PC-9 (cell line): ENCODE data around the gene RIMBP2. TPM values are rescaled to one million over a fixed set of nuclear protein-coding genes. Genes with fewer than 3 reads are reported as not detected.
A peak's percentile ranks its signal among the peaks of the same experiment; 100 is the strongest.

ENCODE experiments used
- Bru-seq: library from RNA; stranded (reverse); fragments of 400-500 nt; gene quantifications from one replicate; lab custom pipeline; 2021; lab: Mats Ljungman, UMichigan
- BruChase-seq, 2 experiments: library from RNA; stranded (reverse); fragments of 400-500 nt; gene quantifications; one replicate each; lab custom pipeline; 2021; lab: Mats Ljungman, UMichigan
- BruUV-seq: library from RNA; stranded (reverse); fragments of 400-500 nt; replicated peaks from 2 replicates; lab custom pipeline; 2021; lab: Mats Ljungman, UMichigan
- CTCF ChIA-PET: fragments of 300-600 bp; sonication (Branson Sonifier 250); formaldehyde crosslinking; loops from one replicate; lab custom pipeline; 2022; ENCODE audit warnings: antibody characterized with exemption; lab: Charles Lee
- POLR2A ChIA-PET: fragments of 300-600 bp; sonication (Branson Sonifier 250); formaldehyde crosslinking; loops from one replicate; lab custom pipeline; 2022; ENCODE audit warnings: antibody characterized with exemption; ENCODE audit not compliant: unreplicated experiment; lab: Charles Lee
- DNase-seq, 2 experiments: peaks; one replicate each; pipeline versions ENCODE4 v3.0.0 to v3.0.0-alpha.2; 2015 to 2022; ENCODE audit warnings: mixed read lengths in 1 of 2
- H2AFZ ChIP-seq: fragments of 200-600 bp; sonication (generic); 2 replicates; pipeline ENCODE4 v1.8.1; 2017; ENCODE audit warnings: antibody characterized with exemption
- H3F3A ChIP-seq: fragments of 200-600 bp; sonication (generic); 2 replicates; pipeline ENCODE4 v1.8.1; 2017; ENCODE audit warnings: antibody characterized with exemption, mild to moderate bottlenecking, low read depth; ENCODE audit not compliant: insufficient read depth
- H3K27ac ChIP-seq: fragments of 200-600 bp; sonication (generic); 2 replicates; pipeline ENCODE4 v1.6.1; 2016; ENCODE audit warnings: mixed run types
- H3K27me3 ChIP-seq: fragments of 200-600 bp; sonication (generic); 2 replicates; pipeline ENCODE4 v1.6.1; 2016; ENCODE audit warnings: low read depth, mixed run types; ENCODE audit not compliant: insufficient read depth
- H3K36me3 ChIP-seq: fragments of 200-600 bp; sonication (generic); 2 replicates; pipeline ENCODE4 v1.6.1; 2016; ENCODE audit warnings: low read depth, mixed run types
- H3K4me1 ChIP-seq: fragments of 200-600 bp; sonication (generic); replicated peaks from 2 replicates; pipeline ENCODE4 v1.6.1; 2016; ENCODE audit warnings: mixed run types; ENCODE audit not compliant: insufficient read depth
- H3K4me2 ChIP-seq: fragments of 200-600 bp; sonication (generic); 2 replicates; pipeline ENCODE4 v1.6.1; 2017; ENCODE audit warnings: mixed run types
- H3K4me3 ChIP-seq: fragments of 200-600 bp; sonication (generic); 2 replicates; pipeline ENCODE4 v1.6.1; 2016; ENCODE audit warnings: mixed run types
- H3K79me2 ChIP-seq: fragments of 200-600 bp; sonication (generic); 2 replicates; pipeline ENCODE4 v1.6.1; 2017; ENCODE audit warnings: low read depth, mixed run types
- H3K9me2 ChIP-seq: fragments of 200-600 bp; sonication (generic); 2 replicates; pipeline ENCODE4 v1.8.1; 2017; ENCODE audit warnings: mild to moderate bottlenecking; ENCODE audit not compliant: insufficient read depth
- H3K9me3 ChIP-seq: fragments of 200-600 bp; sonication (generic); 2 replicates; pipeline ENCODE4 v1.8.1; 2016; ENCODE audit warnings: low read depth; ENCODE audit not compliant: insufficient read depth
- H4K20me1 ChIP-seq: fragments of 200-600 bp; sonication (generic); 2 replicates; pipeline ENCODE4 v1.8.1; 2017; ENCODE audit not compliant: insufficient read depth
- CTCF ChIP-seq: fragments of 200-600 bp; sonication (generic); conservative IDR thresholded peaks from 2 replicates; pipeline ENCODE4 v1.6.1; 2017; ENCODE audit warnings: mixed run types, antibody characterized with exemption, mild to moderate bottlenecking, moderate library complexity
- EZH2 ChIP-seq: fragments of 200-600 bp; sonication (generic); IDR thresholded peaks from 2 replicates; pipeline ENCODE4 v1.8.0; 2017; ENCODE audit warnings: antibody characterized with exemption, low read depth
- intact Hi-C: fragments of 100-400 bp; cut with micrococcal nuclease; formaldehyde crosslinking; loops from one replicate; pipeline ENCODE4 v1.10.0; 2022; ENCODE audit not compliant: unreplicated experiment
- long read RNA-seq: library from polyadenylated mRNA; stranded (forward); transcript quantifications from one replicate; pipeline ENCODE4 v2.0.0, GENCODE V29; 2022
- total RNA-seq: library from RNA; stranded (reverse); gene quantifications from 2 replicates; pipeline ENCODE4 v1.2.3, GENCODE V29; 2021

The RIMBP2 gene
- total RNA-seq: not detected in 2 replicates
- not detected for Bru-seq, nascent RNA
- percentile 1 among the genes with signal in this experiment for BruChase-seq, experiment 1, labeled RNA remaining after a 2-hour chase
- percentile 0 among the genes with signal in this experiment for BruChase-seq, experiment 2, labeled RNA remaining after a 6-hour chase
- long read RNA-seq: 0 reads

DNA sequence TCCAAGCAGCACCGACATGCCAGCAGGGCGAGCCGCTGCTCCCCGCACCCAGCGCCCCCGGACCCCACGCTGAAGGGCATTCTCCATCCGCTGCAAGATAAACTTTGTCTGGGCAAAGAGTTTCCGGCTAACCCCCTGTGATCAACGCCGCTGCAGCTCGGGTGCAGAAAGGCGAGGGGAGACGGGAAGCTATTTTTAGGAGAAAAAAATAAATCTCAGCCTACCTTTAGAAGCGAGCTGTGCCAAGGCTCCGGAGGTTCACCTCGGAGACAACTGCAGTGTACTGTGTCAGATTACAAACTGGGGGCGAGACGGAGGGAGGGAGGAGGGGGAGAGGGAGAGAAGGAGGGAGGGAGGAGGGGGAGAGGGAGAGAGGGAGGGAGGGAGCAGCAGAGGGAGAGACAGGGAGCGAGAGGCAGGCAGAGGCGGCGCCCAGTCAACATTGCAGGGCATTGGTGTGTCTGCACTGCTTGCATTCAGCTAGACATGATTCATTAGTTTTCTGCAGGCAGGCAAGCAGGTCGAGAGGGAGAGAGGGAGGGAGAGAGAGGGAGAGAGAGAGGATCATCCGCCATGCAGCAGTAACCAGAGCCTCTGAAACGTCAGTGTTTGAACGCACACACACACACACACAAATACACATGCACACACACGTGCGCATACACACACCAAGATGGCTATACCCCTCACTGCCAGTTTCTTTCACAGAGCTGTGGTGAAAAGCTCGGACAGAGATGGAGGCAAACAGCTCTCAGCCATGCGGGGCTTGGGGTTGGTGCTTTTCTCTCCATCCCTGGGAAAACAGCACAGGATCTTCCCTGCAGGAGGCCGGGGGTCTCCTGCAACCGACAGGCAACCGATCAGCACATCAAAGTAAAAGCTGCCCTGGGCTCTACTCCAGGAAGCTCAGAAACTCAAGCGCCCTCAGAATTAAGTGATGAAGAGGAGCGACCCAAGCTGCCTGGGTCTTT is at the start of gene RIMBP2:
TSS of gene RIMBP2 (minus strand) at position 302 of the 971 bp plus-strand sequence. CDS start 237,286 bp downstream, outside the sequence.
- peaks cover 71% of the 10 kb centered on the region for H3K27me3 ChIP-seq
- CTCF ChIA-PET: interaction anchor here (0.7 kb wide), 1 partner anchor 85 kb away, joined by 16 read pairs; no protein-coding TSS in a partner anchor

DNA sequence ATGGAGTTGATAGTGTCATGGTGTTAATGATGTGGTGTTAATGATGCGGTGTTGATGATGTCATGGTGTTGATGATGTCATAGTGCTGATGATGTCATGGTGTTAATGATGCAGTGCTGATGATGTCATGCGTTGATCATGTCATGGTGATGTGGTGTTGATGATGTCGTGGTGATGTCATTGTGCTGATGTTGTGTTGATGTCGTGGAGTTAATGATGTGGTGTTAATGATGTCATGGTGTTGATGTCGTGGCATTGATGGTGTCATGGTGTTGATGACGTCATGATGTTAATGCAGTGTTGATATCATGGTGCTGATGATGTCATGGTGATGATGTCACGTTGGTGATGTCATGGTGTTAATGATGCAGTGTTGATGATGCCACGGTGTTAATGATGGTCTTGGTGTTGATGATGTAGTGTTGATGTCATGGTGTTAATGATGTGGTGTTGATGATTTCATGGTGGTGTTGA is 49.1 kb upstream of the RIMBP2 start:
- Histone ChIP-seq H3F3A (peaks cover 6% of the 10 kb centered on the region; the same call in 1 of the 2 replicates), H3K36me3 (no peaks in the 10 kb centered on the region), H3K27ac (no peak overlapping the region), H3K4me3 (no peak overlapping the region), H3K9me3 (0 out of 2 replicates have a peak, but pooled peaks cover 6% of the 10 kb centered on the region), H4K20me1 (no peaks in the 10 kb centered on the region), H2AFZ (no peak overlapping the region), H3K4me2 (no peak overlapping the region), H3K9me2 (no peaks in the 10 kb centered on the region), H3K27me3 (peaks cover 70% of the 10 kb centered on the region), H3K4me1 (no peaks in the 10 kb centered on the region), H3K79me2 (no peaks in the 10 kb centered on the region)
- CTCF ChIA-PET: no interaction called here
- intact Hi-C loops: no loop called here
- BruUV-seq: no TSS peak
- TF ChIP-seq CTCF: no peak
- no peak for TF ChIP-seq EZH2
- POLR2A ChIA-PET: no interaction called here
- DNase-seq: no peak

More for the DNA sequence above, at the start of gene RIMBP2:
- H2AFZ ChIP-seq: no peak within 1 kb of the TSS
- intact Hi-C loops: no loop called here
- no TSS peak for BruUV-seq
- H3K4me2 ChIP-seq: no peak within 1 kb of the TSS
- no peaks in the 10 kb centered on the region for H3K9me3 ChIP-seq
- POLR2A ChIA-PET: no interaction called here
- no peak for TF ChIP-seq EZH2
- no peak for TF ChIP-seq CTCF
- H3K4me3 ChIP-seq: no peak within 1 kb of the TSS
- H3F3A ChIP-seq: no peaks in the 10 kb centered on the region
- H3K4me1 ChIP-seq: no peaks in the 10 kb centered on the region
- H3K27ac ChIP-seq: no peak within 1 kb of the TSS
- H4K20me1 ChIP-seq: no peaks in the 10 kb centered on the region
- no peaks in the 10 kb centered on the region for H3K36me3 ChIP-seq
- no peaks in the 10 kb centered on the region for H3K9me2 ChIP-seq
- H3K79me2 ChIP-seq: no peaks in the 10 kb centered on the region
- no peak for DNase-seq

DNA sequence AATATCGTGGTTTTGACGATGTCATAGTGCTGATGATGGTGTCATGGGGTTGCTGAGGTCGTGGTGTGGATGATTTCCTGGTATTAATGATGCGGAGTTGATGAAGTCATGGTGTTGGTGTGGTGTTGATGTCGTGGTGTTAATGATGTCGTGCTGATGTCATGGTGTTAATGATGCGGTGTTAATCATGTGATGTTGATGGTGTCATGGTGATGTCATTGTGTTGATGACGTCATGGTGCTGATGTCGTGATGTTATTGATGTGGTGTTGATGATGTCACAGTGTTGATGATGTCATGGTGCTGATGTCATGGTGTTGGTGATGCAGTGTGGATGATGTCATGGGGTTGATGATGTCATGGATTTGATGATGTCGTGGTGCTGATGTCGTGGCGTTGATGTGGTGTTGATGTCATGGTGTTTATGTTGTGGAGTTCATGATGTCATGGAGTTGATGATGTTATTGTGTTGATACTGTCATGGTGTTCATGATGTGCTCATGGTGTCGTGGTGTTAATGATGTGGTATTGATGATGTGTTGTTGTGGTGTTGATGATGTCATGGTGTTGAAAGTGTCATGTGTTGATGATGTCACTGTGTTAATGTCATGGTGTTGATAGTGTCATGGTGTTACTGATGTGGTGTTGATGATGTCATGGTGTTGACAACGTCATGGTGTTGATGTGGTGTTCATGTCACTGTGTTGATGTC is 48.5 kb upstream of the RIMBP2 start:
- H3K4me3 ChIP-seq: no peak overlapping the region
- no peak overlapping the region for H3K4me2 ChIP-seq
- no peaks in the 10 kb centered on the region for H3K4me1 ChIP-seq
- peaks cover 6% of the 10 kb centered on the region; the same call in 1 of the 2 replicates for H3F3A ChIP-seq
- no peak for TF ChIP-seq EZH2
- intact Hi-C loops: no loop called here
- ChIA-PET POLR2A (no interaction called here), CTCF (no interaction called here)
- no TSS peak for BruUV-seq
- H2AFZ ChIP-seq: no peak overlapping the region
- no peaks in the 10 kb centered on the region for H3K36me3 ChIP-seq
- no peak overlapping the region for H3K27ac ChIP-seq
- no peaks in the 10 kb centered on the region for H3K9me2 ChIP-seq
- H3K79me2 ChIP-seq: no peaks in the 10 kb centered on the region
- 0 out of 2 replicates have a peak, but pooled peaks cover 6% of the 10 kb centered on the region for H3K9me3 ChIP-seq
- no peak for DNase-seq
- H4K20me1 ChIP-seq: no peaks in the 10 kb centered on the region
- peaks cover 67% of the 10 kb centered on the region for H3K27me3 ChIP-seq
